Raji (cell line): ENCODE results near the gene TBC1D5.

Experiments
- POLR2A ChIP-seq: IDR thresholded peaks from 2 replicates; pipeline ENCODE4 v1.6.1; 2011; ENCODE audit warnings: low read depth, low read length, control low read depth; ENCODE audit not compliant: insufficient read depth

TBC1D5 gene

DNA sequence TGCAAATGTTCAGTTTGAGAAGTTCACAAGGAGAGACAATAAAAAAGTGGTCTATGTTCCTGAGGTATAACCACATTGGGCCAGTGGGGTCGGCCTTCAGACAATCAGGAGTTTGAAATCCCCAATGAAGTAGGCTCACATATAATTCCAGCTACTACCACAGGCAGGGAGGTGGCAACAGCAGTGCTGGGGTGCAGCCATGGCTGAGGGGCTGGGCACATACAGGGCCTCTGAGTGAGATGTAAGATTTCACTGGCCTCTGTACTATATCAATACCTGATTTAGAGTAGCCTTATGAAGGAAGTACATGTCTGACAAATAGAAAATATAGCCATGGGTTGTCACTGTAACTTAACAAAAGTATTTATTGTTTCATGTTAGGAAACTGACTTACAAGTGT is 402.2 kb downstream of the TBC1D5 start:
- no peak for TF ChIP-seq POLR2A

DNA sequence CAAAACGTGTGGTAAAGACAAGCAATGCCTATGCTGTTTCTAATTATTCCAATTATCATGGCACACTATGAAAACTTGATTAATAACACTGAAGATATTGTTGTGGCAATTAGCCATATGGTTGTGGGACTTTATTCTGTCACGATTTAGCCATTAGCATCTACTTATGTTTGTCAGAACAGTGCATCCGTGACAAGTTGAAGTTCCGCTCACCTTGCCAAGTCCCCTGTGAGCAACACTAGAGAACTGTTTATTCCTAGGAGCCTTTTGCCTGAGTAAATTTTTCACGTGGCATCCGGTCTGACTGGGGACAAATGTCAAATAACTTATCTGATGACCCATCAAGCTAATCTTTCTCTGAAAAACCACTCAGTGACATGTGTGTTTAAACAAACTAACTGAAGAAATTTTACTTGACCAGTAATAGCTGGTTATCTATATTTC is 403.3 kb downstream of the TBC1D5 start:
- no peak for TF ChIP-seq POLR2A

DNA sequence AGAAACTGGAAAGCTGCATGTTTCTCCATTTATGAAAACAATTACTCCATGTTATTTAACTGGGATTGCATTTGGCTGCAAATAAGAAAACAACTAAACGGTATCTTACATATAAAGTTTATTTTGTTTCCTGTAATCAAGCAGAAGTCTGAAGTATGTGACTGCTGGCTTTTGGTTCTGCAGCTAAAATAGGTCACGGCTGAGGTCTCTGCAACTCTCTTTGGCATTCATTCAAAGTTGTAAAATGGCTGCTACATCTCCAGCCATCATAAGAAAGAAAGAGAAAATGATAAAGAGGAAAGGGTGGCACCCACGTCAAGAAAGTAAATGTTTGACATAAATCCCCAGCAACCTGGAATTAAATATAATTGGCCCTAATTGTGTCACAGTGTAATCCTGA is 406.1 kb downstream of the TBC1D5 start:
- TF ChIP-seq POLR2A: no peak

DNA sequence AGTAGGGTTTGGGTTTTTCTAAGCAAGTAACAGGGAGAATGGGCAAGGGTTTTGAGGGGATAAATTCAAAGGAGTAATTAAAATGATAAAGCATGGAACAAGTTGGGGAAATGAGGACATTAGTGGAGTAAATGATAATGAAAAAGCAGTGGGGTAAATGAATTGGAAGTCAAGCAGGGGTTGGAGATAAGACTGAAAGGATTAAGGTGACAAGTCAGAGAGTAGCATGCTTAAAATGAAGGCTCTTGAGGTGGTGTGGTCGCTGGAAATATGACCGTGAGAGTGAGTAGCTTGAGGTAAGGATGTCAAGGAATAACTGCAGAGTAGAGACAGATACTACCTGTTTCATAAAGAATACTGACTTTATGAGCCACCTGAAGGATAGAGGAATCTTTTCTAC is 408.5 kb downstream of the TBC1D5 start:
- TF ChIP-seq POLR2A: no peak

DNA sequence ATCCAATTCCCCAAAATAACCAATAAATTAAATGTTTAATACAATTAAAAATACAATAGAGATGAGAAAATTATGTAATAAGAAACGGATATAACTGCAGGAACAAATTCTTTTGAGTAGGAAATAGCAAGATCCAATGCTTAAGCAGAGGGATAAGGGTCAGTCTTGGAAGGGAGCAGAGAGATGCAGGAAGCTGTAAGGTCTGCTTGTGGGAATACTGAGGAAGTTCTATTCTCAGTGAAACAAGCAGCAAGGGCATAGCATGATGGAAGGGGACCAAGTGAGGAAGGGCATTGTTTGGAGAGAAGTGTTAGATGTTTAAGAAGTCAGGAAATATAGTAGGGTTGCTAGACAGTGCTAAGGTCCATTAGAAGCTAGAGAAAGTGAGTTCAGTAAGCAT is 409.0 kb downstream of the TBC1D5 start:
- TF ChIP-seq POLR2A: no peak

DNA sequence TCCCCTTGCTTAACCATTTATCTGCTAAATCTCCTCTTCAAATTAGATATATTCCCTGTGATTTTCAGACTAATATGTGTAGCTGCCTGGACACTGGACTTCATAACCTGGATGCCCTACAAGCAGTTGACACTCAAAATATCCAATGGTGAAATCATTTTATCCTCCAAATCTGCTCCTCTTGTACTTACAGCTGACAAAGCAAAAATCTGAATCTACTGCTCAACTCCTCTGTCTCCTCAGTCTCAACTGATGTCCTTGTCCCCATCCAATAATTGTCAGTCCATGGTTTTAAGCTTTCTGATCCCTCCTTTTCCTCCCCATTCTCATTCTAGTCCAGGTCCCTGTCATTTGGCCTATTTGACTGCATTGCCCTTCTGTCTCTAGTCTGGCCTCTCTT is 411.8 kb downstream of the TBC1D5 start:
- TF ChIP-seq POLR2A: no peak

DNA sequence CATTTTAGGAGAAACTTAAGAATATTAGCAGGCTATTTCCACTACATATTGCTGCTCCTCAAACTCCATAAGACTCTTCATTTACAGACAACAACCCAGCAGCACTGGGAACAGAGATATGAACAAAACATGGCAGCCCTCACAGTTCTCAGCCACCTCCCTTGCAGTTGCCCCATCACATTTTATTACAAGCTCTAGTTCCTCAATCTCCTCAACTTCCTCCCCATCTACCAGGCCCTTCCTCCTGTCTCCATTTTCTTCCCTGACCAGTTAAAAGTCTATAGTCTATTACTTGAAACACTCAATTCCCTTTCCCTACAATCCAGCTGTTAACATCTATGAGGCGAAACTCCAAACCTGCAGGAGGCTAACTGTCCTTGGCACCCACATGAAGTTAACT is 412.5 kb downstream of the TBC1D5 start:
- no peak for TF ChIP-seq POLR2A

DNA sequence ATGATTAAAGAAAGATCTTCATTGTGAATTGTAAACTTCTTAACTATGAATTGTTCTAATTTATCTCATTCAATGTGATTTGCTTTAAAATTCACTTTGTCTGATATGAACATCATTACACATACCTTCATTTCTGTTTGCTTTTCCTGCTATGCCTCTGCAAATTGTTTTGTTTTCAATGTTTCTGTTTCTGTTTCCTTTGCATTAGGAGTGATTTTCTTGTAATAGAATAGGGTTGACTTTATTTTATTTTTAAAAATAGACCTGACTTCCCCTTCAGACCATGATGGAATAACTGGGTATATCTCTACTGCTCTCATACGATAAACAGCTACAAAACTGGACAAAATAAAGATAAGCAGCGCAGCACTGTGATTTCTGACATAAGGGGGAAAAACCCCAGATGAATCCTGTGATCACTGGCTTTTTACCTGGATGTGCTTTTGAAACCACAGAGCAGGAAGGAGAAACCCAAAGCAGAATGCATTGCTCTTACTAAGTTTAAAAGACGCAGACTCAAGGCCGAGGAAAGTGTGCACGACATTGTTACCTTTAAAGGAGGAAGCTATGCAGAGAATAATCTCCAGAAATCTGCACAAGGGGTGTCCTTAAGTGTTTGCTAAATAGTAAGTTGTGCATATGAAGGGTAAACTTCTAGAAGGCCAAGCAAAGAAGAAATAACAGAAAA is 420.2 kb downstream of the TBC1D5 start:
- TF ChIP-seq POLR2A: no peak

DNA sequence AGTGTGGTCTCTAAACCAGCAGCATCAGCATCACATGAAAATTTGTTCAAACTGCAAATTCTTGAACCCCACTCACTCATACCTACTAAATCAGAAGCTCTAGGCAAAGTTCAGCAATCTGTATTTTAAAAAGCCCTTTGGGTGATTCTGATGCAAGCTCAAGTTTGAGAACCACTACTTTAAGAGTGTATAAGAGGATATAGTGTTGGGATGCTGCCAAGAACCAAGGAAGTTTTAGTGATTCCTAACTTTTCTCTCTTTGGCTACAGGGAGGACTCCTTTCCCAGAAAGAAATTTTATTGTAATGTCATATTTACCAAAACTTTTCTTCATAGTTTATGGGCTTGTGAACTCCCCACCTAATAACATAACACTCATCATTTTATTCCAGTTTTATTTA is 422.2 kb downstream of the TBC1D5 start:
- no peak for TF ChIP-seq POLR2A

DNA sequence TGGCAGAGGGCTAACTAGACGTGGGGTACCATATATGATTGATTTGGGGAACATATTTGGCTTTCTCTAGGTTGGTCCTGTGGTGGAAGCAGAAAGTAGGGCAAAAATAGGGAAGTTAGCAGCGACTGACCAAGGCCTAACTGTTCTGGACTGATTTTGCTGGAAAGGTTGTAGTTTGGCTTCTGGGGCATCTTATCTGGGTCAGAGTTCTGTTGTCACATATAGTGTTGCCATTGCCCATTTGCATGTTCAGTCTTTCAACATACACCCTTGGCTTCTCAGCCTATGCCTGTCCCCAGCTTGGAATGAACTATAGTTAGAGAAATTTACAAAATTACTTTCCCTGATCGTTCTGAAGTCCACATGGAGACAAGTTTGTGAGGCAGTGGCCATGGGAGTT is 426.5 kb downstream of the TBC1D5 start:
- TF ChIP-seq POLR2A: no peak

DNA sequence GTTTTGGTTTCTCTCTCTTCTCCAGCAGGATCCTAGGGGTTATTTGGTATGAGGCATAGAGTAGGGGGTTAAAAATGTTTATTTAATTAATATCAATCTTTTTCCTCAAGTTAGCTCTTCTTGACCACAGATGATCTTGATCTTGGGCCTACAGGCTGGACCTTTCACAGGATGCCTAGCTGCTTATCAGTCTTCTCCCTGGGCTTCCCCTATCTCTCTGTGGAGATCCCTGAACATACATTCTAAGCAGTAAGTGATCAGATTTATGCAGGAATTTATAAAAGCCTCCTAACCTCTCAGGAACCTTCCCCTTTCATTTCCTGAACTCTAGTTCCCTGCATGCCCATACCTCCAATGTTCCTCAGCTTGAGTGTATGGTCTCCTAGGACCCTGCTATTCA is 428.3 kb downstream of the TBC1D5 start:
- no peak for TF ChIP-seq POLR2A

DNA sequence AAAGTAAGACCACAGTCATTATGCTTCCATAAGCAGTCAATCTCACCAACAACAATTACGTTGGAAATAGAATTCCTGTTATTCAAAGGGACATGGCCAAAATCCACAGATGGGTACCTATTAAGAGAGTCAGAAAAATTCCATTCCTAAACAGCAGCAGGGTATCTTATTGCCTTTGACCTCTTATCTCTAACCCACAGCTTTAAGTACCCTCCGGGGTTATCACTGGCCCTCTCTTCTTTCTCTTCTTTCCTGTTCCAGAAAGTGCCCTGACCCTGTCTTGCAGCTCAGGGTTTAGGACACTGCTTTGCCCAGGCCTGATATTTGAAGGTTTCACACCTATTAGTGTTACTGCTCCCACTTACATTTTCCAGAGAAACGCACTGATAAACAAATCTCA is 428.7 kb downstream of the TBC1D5 start:
- TF ChIP-seq POLR2A: no peak

DNA sequence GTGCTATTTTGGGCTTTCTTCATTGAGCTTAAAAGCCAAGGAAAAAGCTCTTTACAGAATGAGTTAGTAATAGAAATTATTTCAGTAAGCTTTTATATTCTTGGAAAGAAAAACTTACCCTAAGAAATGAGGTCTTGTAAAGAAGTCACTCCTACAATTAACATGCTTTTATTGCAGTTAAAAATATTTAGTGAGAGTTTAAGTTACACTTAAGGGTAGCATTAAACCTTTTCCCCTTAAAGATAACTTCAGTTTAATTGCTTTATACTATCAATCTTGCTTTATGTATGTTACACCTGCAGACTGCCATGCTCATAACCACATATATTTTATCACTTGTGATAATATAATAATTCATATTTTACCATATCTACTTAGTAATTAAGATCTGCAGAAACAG is 431.4 kb downstream of the TBC1D5 start:
- no peak for TF ChIP-seq POLR2A

DNA sequence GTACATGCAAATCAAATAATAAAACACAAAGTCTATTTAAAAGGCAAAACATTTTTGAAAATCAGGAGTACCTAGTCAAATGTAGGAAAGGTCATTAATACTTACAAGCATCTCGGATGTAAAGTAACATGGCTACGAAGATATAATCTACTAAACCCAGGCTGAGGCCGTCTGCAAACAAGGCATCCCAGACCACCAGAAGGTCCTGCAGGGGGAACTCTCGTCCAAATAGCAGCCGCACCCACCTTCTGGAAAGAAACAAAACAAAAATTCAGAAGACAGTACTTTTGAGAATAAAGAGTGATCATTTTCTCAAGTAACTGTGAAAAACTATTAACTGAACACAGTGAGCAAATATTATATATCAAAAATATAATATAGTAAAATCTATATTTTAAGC is 434.5 kb downstream of the TBC1D5 start:
- TF ChIP-seq POLR2A: no peak

DNA sequence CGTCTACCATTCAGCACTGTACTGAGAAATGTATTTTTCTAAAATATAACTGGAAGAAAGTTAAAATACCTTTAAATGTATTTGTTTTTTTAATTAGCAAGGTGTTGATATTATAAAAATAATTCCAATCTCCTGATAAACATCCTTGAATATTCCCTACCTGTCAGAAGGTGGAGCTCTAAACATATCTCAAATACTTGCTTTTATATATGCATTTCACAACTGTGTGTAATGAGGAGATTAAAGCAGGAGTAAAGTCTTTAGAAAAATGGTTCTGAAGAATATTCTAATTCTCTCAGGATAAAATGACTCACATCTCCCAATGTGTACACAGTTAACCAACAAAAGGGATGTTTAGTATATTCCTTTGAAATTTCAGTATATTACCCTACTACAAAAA is 434.9 kb downstream of the TBC1D5 start:
- no peak for TF ChIP-seq POLR2A

DNA sequence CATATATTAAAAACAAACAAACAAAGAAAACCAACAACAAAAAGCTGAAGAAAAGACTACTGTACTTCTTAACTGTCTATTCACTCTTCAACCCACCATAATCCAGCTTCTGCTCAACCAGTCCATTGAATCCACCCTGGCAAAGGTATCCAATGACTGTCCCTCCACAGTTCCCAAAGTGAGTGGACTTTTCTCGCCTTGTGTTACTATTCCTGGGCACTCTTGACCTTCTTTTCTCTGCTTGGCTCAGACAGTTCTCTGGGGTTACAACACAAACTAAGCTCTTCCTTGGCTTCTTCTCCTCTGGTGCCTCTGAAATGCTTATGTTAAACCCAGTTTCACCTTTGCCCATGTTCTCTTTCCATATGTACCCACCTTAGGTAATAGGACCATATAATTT is 437.5 kb downstream of the TBC1D5 start:
- TF ChIP-seq POLR2A: no peak

DNA sequence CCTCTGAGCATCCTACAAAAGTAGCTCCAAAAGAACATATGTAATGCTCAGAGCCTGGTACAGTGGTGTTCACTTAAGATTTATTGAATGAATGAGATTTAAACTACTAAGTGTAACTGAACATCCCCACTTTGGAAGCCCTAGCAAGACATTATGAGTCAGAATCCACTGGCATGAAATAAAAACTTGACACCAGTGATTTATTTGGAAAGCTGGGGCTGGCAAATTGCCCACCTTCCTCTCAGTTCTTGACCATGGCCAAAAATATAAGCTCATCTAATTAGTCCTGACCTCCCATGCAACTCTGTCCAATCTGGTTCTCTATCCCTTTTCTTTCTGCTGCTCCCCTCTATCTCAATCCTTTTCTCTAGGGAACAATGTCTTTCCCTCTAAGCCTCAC is 439.7 kb downstream of the TBC1D5 start:
- no peak for TF ChIP-seq POLR2A
